Activated CD4-positive, alpha-beta T cell treated with anti-CD3 and anti-CD28 coated beads for 36 hours (primary cell): Measurements from ENCODE around the gene CENPP. TPM values are rescaled to one million over a fixed set of nuclear protein-coding genes. Genes with fewer than 3 reads are reported as not detected.

Experiments used
- ATAC-seq: fragments of 200-7000 bp; cut with Tn5 transposase; one replicate; pipeline ENCODE4 v1.10.0; 2021; ENCODE audit warnings: mild to moderate bottlenecking, moderate library complexity
- CTCF ChIA-PET: fragments of 350-600 bp; sonication (Branson Sonifier 250); formaldehyde crosslinking; loops from one replicate; lab custom pipeline; 2021; ENCODE audit warnings: antibody characterized with exemption; lab: Charles Lee
- POLR2A ChIA-PET: fragments of 350-600 bp; sonication (Branson Sonifier 250); formaldehyde crosslinking; loops from one replicate; lab custom pipeline; 2021; ENCODE audit warnings: antibody characterized with exemption, inconsistent platforms; lab: Charles Lee
- DNase-seq: peaks from one replicate; pipeline ENCODE4 v3.0.0-alpha.2; 2020
- H3K27ac Mint-ChIP-seq: one replicate; pipeline ENCODE4 v1.8.0; 2021; ENCODE audit warnings: mixed read lengths
- H3K27me3 Mint-ChIP-seq: one replicate; pipeline ENCODE4 v1.8.0; 2021; ENCODE audit warnings: mixed read lengths
- H3K36me3 Mint-ChIP-seq: one replicate; pipeline ENCODE4 v1.8.0; 2021; ENCODE audit warnings: low read depth, mixed read lengths
- H3K4me1 Mint-ChIP-seq: one replicate; pipeline ENCODE4 v1.8.0; 2021; ENCODE audit warnings: mixed read lengths
- H3K4me3 Mint-ChIP-seq: one replicate; pipeline ENCODE4 v1.8.0; 2021; ENCODE audit warnings: mild to moderate bottlenecking, moderate library complexity, mixed read lengths
- H3K9me3 Mint-ChIP-seq: one replicate; pipeline ENCODE4 v1.8.0; 2021; ENCODE audit warnings: low read depth, mixed read lengths
- intact Hi-C, 2 experiments: fragments of 100-400 bp; cut with DNase I in 1 of 2; cut with micrococcal nuclease in 1 of 2; formaldehyde crosslinking; loops; one replicate each; pipeline versions ENCODE4 v1.14.2 to v1.15.1; 2022 to 2024; cut with DNase I, micrococcal nuclease
- total RNA-seq, 2 experiments: library from RNA; stranded (reverse); gene quantifications; one replicate each; pipeline ENCODE4 v1.2.3, GENCODE V29; 2021

CENPP gene
- 10 to 100 TPM; 22.8 to 32.3 TPM for total RNA-seq

DNA sequence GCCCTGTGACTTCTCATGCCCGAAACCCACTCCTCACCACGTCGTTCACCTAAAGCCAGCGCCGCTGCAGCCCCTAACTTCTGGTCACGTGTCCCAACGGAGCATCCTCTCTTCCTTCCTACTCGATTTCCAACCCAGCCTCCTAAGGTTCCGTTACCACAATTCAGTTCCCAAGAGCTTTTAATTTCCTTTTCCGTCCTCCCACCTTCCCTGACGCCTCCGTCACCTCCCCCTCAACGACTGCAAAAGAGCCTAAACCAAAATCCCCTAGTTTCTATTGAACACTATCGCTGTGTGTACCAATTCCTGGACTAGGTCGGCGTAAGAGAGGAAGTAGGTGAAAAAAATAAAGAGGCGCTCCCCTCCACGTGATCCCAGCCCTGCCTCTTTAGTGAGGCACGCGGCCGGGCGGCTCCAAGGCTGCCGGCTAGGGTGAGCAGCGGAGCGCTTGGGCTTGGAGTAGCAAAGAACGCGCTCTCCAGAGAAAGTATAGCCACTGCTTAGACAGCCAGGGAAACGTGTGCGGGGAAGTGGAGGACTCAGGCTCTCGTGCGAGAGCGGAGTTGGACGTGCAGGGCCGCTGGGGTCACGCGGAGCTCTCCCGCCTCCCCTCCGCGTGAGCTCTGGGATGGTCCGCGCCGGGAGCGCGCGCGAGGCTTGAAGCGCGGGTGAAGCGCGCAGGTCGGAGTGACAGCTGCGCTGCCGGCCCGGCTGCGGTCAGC is at the start of gene CENPP, which contains the start of gene NOL8:
CENPP (plus strand) TSS at position 685 of the 722 bp plus-strand sequence.
NOL8 (minus strand) TSS at position 82 of the 722 bp plus-strand sequence. CDS start 1,189 bp downstream, outside the sequence.
- Mint-ChIP-seq H3K36me3 (peaks cover 29% of the 10 kb centered on the region), H3K9me3 (no peaks in the 10 kb centered on the region)
- POLR2A ChIA-PET: interaction anchor here (0.7 to 2.2 kb wide), 3 partner anchors 183 to 345 kb away, joined by 3 to 8 read pairs (median 3); partner anchors contain the start of gene IPPK

GRCh38 chr9:92276331-92277032 is 49.3 kb upstream of the CENPP start:
- CTCF ChIA-PET: interaction anchor here (0.8 to 2.8 kb wide), 3 partner anchors 13 to 136 kb away, joined by 3 to 11 read pairs (median 4); no protein-coding TSS in a partner anchor
- intact Hi-C loops: no loop called here
- peak overlapping the region; percentile 56 for H3K27ac Mint-ChIP-seq
- no peaks in the 10 kb centered on the region for H3K27me3 Mint-ChIP-seq
- H3K4me3 Mint-ChIP-seq: no peak overlapping the region
- H3K9me3 Mint-ChIP-seq: no peaks in the 10 kb centered on the region
- peak; percentile 71 for ATAC-seq
- H3K36me3 Mint-ChIP-seq: peaks cover 77% of the 10 kb centered on the region
- POLR2A ChIA-PET: interaction anchor here (0.7 kb wide), 2 partner anchors 394 to 1180 kb away, joined by 3 read pairs; partner anchors contain the start of gene IPPK
- H3K4me1 Mint-ChIP-seq: peaks cover 41% of the 10 kb centered on the region
- DNase-seq: no peak

More for the DNA sequence above, at the start of gene CENPP, which contains the start of gene NOL8:
- Mint-ChIP-seq H3K4me1 (peaks cover 37% of the 10 kb centered on the region), H3K4me3 (peak within 1 kb of the TSS; percentile 89), H3K27me3 (no peaks in the 10 kb centered on the region), H3K27ac (peak within 1 kb of the TSS; percentile 97)
- DNase-seq (peak; percentile 90), ATAC-seq (peak; percentile 95)
- CTCF ChIA-PET: interaction anchor here (1.1 to 1.8 kb wide), 3 partner anchors 31 to 188 kb away, joined by 3 to 6 read pairs (median 4); no protein-coding TSS in a partner anchor
- intact Hi-C loops: loop anchor here (1.0 to 10.0 kb wide), 9 partner anchors 32 to 1127 kb away; partner anchors contain the start of genes IARS1 (in 2 of the 2), FAM120A (in 1 of the 2), FAM120AOS (in 1 of the 2) and IPPK (in 1 of the 2)

DNA sequence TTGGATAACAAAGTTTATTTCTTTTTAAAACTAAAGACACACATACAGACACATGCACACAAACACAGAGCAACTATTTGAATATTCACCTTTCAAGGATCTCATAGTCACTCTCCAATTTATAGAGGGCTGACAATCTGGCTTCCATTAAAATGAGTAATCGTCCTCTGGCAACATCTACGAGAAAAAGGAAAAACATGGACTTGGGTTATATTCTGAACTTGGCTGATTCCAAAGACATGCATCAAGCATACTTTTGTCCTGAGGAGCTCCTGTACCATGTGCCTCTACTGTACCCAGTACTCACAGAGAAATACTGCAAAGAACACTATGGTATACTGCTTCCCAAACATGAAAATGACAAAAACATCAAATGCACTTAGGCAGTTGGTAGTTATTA is 47.6 kb upstream of the CENPP start:
- DNase-seq (no peak), ATAC-seq (no peak)
- ChIA-PET CTCF (interaction anchor here (0.6 to 2.8 kb wide), 5 partner anchors 10 to 513 kb away, joined by 3 to 11 read pairs (median 4); no protein-coding TSS in a partner anchor), POLR2A (interaction anchor here (2.2 kb wide), 1 partner anchor 11 kb away, joined by 6 read pairs; no protein-coding TSS in a partner anchor)
- intact Hi-C loops: no loop called here
- H3K27me3 Mint-ChIP-seq: no peaks in the 10 kb centered on the region
- H3K9me3 Mint-ChIP-seq: no peaks in the 10 kb centered on the region
- no peak overlapping the region for H3K4me3 Mint-ChIP-seq
- no peak overlapping the region for H3K27ac Mint-ChIP-seq
- H3K4me1 Mint-ChIP-seq: peaks cover 41% of the 10 kb centered on the region
- peaks cover 74% of the 10 kb centered on the region for H3K36me3 Mint-ChIP-seq

DNA sequence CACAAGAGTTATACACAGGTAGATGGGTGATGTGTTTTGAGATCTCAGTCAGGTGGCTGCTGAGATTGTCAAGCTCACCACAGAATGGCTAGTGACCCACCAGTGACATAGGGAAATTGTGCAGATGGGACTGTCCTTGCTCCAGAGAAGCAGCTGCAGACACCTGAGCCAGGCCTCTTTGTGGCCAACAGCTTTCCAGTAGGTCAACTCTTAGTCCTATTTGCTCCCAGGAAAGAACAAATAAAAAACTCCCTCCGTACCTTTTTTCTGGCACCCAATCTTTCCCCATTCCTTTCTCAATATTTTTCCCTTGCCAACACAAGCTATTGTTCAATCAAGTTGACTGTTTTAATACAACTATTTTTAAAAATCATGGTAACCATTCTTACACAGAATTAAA is 46.5 kb upstream of the CENPP start:
- Mint-ChIP-seq H3K4me1 (peaks cover 41% of the 10 kb centered on the region), H3K9me3 (no peaks in the 10 kb centered on the region), H3K27me3 (no peaks in the 10 kb centered on the region), H3K36me3 (peaks cover 70% of the 10 kb centered on the region), H3K4me3 (no peak overlapping the region), H3K27ac (peak overlapping the region; percentile 19)
- DNase-seq (no peak), ATAC-seq (no peak)
- ChIA-PET CTCF (interaction anchor here (1.0 to 2.8 kb wide), 6 partner anchors 9 to 139 kb away, joined by 3 to 11 read pairs (median 4); no protein-coding TSS in a partner anchor), POLR2A (interaction anchor here (1.2 to 2.2 kb wide), 2 partner anchors 12 to 13 kb away, joined by 4 to 6 read pairs; no protein-coding TSS in a partner anchor)
- intact Hi-C loops: no loop called here

DNA sequence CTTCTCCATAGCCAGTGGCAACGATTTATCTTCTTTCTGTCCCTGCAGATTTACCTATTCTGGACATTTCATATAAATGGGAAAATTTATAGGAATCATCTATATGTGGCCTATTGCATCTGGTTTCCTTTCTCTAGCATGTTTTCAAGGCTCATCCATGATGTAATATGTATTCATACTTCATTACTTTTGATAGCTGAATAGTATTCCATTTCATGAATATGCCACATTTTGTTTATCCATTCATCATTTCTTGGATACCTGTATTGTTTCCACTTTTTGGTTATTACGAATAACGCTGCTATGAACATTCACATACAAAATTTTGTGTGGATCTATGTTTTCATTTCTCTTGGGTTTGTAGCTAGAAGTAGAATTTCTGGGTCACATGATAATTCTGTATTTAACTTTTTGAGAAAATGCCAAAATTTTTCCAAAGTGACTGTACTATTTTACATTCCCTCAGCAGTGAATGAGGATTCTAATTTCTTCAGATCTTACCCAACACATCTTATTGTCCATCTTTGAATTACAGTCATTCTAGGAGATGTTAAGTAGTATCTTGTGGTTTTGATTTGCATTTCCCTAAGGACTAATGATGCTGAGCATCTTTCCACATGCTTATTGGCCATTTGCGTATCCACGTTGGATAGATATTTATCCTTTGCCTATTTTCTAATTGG is 35.9 kb upstream of the CENPP start:
- POLR2A ChIA-PET: interaction anchor here (0.6 kb wide), 1 partner anchor 50 kb away, joined by 6 read pairs; no protein-coding TSS in a partner anchor
- intact Hi-C loops: loop anchor here (5.0 to 10.0 kb wide), 7 partner anchors 38 to 1165 kb away; partner anchors contain the start of genes CARD19 (in 1 of the 2), FAM120A (in 1 of the 2), FAM120AOS (in 1 of the 2) and ZNF484 (in 1 of the 2)
- H3K4me1 Mint-ChIP-seq: peaks cover 57% of the 10 kb centered on the region

GRCh38 chr9:92290785-92291429 is 34.8 kb upstream of the CENPP start:
- no peak for ATAC-seq
- H3K4me3 Mint-ChIP-seq: peak overlapping the region; percentile 87
- DNase-seq: no peak
- peak overlapping the region; percentile 74 for H3K27ac Mint-ChIP-seq
- no peaks in the 10 kb centered on the region for H3K27me3 Mint-ChIP-seq
- no peaks in the 10 kb centered on the region for H3K9me3 Mint-ChIP-seq
- intact Hi-C loops: loop anchor here (5.0 to 10.0 kb wide), 5 partner anchors 159 to 1164 kb away; partner anchors contain the start of genes CARD19 (in 1 of the 2), FAM120A (in 1 of the 2), FAM120AOS (in 1 of the 2) and ZNF484 (in 1 of the 2)
- peaks cover 68% of the 10 kb centered on the region for H3K36me3 Mint-ChIP-seq
- ChIA-PET CTCF (interaction anchor here (1.0 to 1.7 kb wide), 2 partner anchors 12 to 14 kb away, joined by 3 to 4 read pairs; no protein-coding TSS in a partner anchor), POLR2A (interaction anchor here (0.6 to 1.6 kb wide), 2 partner anchors 8 to 24 kb away, joined by 3 to 5 read pairs; no protein-coding TSS in a partner anchor)
- H3K4me1 Mint-ChIP-seq: peaks cover 62% of the 10 kb centered on the region

More for the DNA sequence above, 35.9 kb upstream of the CENPP start:
- ATAC-seq (no peak), DNase-seq (no peak)
- H3K27me3 Mint-ChIP-seq: no peaks in the 10 kb centered on the region
- CTCF ChIA-PET: interaction anchor here (1.1 to 1.4 kb wide), 2 partner anchors 14 to 154 kb away, joined by 3 to 4 read pairs; no protein-coding TSS in a partner anchor
- peaks cover 75% of the 10 kb centered on the region for H3K36me3 Mint-ChIP-seq
- peak overlapping the region; percentile 52 for H3K27ac Mint-ChIP-seq
- H3K4me3 Mint-ChIP-seq: no peak overlapping the region
- H3K9me3 Mint-ChIP-seq: no peaks in the 10 kb centered on the region

DNA sequence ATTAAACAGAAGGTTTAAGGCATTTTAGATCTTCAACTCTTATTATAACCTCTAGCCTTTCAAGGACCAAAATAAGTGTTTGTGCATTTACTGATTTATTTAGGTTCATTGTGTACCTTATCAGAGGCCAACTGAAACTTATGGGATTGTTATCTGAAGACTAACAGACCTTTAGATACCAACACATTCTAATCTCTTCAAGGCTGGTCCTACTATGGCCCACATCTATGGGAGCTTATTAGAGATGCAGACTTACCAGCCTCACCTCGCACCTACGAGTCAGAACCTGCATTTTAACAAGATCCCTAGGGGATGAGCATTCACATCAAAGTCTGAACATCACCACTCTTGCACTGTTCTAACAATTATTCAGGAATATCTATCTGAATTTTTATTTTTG is 34.2 kb upstream of the CENPP start:
- Mint-ChIP-seq H3K36me3 (peaks cover 64% of the 10 kb centered on the region), H3K27me3 (no peaks in the 10 kb centered on the region), H3K27ac (peak overlapping the region; percentile 98), H3K4me1 (peaks cover 62% of the 10 kb centered on the region), H3K4me3 (peak overlapping the region; percentile 87), H3K9me3 (no peaks in the 10 kb centered on the region)
- ATAC-seq (no peak), DNase-seq (no peak)
- POLR2A ChIA-PET: interaction anchor here (0.6 to 1.6 kb wide), 5 partner anchors 9 to 40 kb away, joined by 3 to 5 read pairs (median 3); no protein-coding TSS in a partner anchor
- intact Hi-C loops: loop anchor here (5.0 to 10.0 kb wide), 5 partner anchors 159 to 1163 kb away; partner anchors contain the start of genes CARD19 (in 1 of the 2), FAM120A (in 1 of the 2), FAM120AOS (in 1 of the 2) and ZNF484 (in 1 of the 2)
- CTCF ChIA-PET: interaction anchor here (1.0 to 1.7 kb wide), 3 partner anchors 10 to 15 kb away, joined by 3 to 4 read pairs (median 3); no protein-coding TSS in a partner anchor

DNA sequence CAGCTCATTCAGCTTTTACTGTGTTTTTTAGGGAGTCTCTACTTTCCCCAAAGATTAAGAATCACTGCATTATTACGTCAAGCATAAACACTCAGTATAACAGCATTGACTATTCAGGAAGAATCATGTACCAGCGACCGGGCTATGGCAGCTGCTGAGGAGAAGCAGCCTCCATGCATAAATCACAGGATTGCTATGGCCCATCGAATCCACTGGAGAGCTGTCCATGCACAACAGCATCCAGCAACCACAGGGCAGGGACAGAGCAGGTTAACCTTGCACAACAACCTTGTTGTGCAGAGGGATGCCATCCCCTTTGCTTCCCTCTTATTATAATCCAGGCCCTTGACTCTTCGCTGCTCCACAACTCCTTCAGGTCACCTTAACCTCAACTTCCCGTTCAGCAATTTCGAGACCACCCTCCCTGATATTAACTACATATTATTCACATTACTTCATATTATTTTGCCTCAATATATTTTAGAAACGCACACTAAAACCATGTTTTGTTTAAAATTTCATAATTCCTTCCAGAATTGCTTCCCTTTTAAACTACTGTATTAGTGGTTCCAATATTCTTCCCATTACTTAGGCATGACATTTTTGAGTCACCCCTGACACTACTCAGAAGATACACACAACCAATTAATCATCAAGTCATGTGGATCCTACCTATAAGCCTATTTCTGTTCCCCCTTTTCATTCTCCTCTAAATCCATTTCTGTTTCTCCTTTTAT is 33.2 kb upstream of the CENPP start:
- H3K4me3 Mint-ChIP-seq: peak overlapping the region; percentile 87
- CTCF ChIA-PET: interaction anchor here (1.0 to 1.7 kb wide), 3 partner anchors 10 to 14 kb away, joined by 3 to 4 read pairs (median 3); no protein-coding TSS in a partner anchor
- H3K27ac Mint-ChIP-seq: peak overlapping the region; percentile 98
- no peaks in the 10 kb centered on the region for H3K27me3 Mint-ChIP-seq
- H3K36me3 Mint-ChIP-seq: peaks cover 66% of the 10 kb centered on the region
- intact Hi-C loops: loop anchor here (1.0 to 10.0 kb wide), 9 partner anchors 33 to 1162 kb away; partner anchors contain the start of genes CENPP (in 2 of the 2), NOL8 (in 2 of the 2), BICD2 (in 1 of the 2) and CARD19 (in 1 of the 2)
- ATAC-seq (no peak), DNase-seq (peak; percentile 15)
- peaks cover 60% of the 10 kb centered on the region for H3K4me1 Mint-ChIP-seq
- POLR2A ChIA-PET: interaction anchor here (0.6 to 1.6 kb wide), 4 partner anchors 10 to 41 kb away, joined by 3 to 5 read pairs (median 4); no protein-coding TSS in a partner anchor
- H3K9me3 Mint-ChIP-seq: no peaks in the 10 kb centered on the region

- no peaks in the 10 kb centered on the region for H3K27me3 Mint-ChIP-seq
- H3K4me3 Mint-ChIP-seq: peak overlapping the region; percentile 87
- DNase-seq: no peak
- ChIA-PET POLR2A (no interaction called here), CTCF (no interaction called here)
- no peaks in the 10 kb centered on the region for H3K9me3 Mint-ChIP-seq
- ATAC-seq: no peak
- H3K27ac Mint-ChIP-seq: peak overlapping the region; percentile 98
- peaks cover 61% of the 10 kb centered on the region for H3K4me1 Mint-ChIP-seq
- intact Hi-C loops: loop anchor here (1.0 to 10.0 kb wide), 9 partner anchors 32 to 1162 kb away; partner anchors contain the start of genes CENPP (in 2 of the 2), NOL8 (in 2 of the 2), BICD2 (in 1 of the 2) and CARD19 (in 1 of the 2)
- peaks cover 66% of the 10 kb centered on the region for H3K36me3 Mint-ChIP-seq
These were observed 32.7 kb upstream of the CENPP start for GRCh38 chr9:92293075-92293354.
